ENCODE measurements around the gene TSPAN3.

DNA sequence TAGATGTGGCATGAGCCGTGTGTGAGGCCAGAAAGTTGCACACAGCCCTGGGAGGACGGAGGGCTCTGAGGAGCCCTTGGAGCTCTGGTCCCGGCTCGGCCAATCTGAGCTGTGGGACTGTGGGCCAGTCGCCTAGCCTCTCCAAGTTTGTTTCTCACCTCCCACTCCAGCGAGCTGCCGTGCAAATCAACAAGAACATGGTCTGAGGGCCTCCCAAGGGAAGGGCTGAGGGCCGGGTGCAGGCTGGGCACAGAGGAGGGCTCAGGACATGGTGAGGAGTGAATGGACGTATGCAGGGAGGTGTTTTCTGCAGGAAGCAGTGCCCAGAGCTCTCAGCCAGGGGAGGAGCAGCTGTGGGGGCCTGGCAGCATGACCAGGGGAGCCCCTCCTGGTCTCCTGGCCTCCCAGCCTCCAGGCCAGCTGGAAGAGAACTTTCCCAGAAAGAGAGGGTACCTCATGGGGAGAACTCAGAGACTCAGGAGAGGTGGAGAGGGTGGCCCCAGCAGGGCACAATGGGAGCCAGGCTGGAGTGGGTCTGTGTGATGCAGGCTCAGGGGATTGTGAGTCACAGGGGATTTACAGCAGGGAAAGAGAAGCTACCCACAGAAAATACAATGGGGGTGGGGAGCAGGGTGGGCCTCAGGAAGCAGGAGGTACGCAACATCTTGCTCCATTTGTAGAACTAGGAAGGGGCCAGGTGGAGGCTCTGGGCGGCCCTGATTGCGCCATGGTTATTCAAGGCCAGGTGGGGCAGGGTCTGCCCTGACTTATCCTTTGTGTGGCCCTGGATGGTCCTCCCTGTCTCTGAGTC is 51.2 kb downstream of the TSPAN3 start:
- TF ChIP-seq, protein P1, sequence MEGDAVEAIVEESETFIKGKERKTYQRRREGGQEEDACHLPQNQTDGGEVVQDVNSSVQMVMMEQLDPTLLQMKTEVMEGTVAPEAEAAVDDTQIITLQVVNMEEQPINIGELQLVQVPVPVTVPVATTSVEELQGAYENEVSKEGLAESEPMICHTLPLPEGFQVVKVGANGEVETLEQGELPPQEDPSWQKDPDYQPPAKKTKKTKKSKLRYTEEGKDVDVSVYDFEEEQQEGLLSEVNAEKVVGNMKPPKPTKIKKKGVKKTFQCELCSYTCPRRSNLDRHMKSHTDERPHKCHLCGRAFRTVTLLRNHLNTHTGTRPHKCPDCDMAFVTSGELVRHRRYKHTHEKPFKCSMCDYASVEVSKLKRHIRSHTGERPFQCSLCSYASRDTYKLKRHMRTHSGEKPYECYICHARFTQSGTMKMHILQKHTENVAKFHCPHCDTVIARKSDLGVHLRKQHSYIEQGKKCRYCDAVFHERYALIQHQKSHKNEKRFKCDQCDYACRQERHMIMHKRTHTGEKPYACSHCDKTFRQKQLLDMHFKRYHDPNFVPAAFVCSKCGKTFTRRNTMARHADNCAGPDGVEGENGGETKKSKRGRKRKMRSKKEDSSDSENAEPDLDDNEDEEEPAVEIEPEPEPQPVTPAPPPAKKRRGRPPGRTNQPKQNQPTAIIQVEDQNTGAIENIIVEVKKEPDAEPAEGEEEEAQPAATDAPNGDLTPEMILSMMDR (IDR thresholded peaks at IDR 0.05): no peak
- no peak for TF ChIP-seq POLR2A (IDR thresholded peaks at IDR 0.05)
